ENCODE results near the gene OR4K13.

OR4K13 gene, protein sequence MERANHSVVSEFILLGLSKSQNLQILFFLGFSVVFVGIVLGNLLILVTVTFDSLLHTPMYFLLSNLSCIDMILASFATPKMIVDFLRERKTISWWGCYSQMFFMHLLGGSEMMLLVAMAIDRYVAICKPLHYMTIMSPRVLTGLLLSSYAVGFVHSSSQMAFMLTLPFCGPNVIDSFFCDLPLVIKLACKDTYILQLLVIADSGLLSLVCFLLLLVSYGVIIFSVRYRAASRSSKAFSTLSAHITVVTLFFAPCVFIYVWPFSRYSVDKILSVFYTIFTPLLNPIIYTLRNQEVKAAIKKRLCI

GRCh38 chr14:20035938-20036337 is at the start of gene OR4K13:
Gene OR4K13 (minus strand): TSS chr14:20036038. CDS start chr14:20034758, 1,280 bp downstream.
- DNase-seq: no peak

- no peak for DNase-seq
These were observed 23.9 kb upstream of the OR4K13 start, which contains the start of gene OR4L1 for GRCh38 chr14:20059745-20060144. Gene OR4L1 (plus strand): TSS chr14:20060045. CDS start chr14:20060045, 0 bp downstream.

DNA sequence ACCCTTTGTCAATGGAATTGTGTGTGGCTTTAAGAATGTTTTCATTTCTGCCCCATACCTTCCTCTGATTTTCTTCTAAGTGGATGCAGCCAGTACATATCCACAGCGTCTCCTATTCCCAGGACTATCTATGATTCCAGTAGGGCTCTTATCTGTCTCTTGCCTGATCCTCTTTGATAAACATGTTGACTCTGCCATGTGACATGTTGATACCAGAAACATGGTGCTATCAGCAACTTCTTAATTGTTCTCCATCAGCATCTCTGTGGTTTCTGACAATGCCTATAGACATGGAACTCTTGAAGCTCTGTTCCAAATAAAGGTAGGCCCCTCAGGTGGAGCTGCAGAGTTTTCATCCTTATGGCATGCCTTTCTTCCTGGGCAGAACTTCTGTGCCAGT is 12.4 kb upstream of the OR4K13 start:
- no peak for DNase-seq

- DNase-seq: no peak
These were observed 8.4 kb upstream of the OR4K13 start for GRCh38 chr14:20044243-20044642.

GRCh38 chr14:20035449-20035848 is 389 bp downstream of the OR4K13 start:
- DNase-seq: no peak

GRCh38 chr14:20031058-20031457 is 4.8 kb downstream of the OR4K13 start:
- DNase-seq: no peak

DNA sequence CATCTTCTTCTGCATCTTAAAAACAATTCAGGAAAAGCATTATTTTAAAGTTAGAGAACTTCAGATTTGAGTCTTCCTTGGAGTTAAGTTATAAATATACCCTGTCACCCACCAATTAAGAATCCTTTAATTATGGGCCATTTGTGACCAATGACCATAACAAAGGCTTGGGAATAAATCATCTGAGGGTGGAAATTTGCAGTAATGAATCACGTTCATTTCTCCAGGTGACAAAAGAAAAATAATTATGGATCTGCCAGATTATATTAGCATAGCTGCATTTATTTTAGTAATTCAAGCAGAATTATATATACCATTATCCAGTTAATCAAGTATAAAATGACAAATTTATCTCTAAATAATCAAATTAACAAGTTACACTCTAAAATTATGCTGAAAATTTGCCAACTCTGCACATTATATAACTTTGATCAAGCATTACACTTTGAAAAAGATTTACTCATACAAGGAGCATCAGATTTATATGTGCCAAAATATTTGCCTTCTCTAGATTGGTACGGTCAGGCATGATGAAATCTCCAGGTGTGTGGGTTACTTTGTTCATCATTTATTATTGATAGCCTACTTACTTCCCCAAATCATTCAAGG is 16.5 kb downstream of the OR4K13 start, which contains the start of gene OR4K14:
TSS of gene OR4K14 (minus strand) at position 51 of the 609 bp plus-strand sequence. CDS start 4,114 bp downstream, outside the sequence.
- DNase-seq: no peak

DNA sequence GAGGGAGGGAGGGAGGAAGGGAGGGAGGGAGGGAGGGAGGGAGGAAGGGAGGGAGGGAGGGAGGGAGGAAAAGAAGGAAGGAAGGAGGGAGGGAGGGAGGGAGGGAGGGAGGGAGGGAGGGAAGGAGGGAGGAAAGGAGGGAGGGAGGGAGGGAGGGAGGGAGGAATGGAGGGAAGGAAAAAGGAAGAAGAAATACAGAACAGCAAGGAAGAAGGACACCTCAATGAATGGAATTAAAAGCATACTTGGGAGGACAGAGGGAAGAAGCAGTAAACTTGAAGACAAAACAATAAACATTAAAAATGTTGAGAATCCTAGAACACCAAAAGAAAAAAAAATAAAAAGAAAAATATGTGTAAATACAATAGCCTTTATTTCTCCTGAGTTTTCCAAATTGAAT is 27.7 kb downstream of the OR4K13 start:
- no peak for DNase-seq

DNA sequence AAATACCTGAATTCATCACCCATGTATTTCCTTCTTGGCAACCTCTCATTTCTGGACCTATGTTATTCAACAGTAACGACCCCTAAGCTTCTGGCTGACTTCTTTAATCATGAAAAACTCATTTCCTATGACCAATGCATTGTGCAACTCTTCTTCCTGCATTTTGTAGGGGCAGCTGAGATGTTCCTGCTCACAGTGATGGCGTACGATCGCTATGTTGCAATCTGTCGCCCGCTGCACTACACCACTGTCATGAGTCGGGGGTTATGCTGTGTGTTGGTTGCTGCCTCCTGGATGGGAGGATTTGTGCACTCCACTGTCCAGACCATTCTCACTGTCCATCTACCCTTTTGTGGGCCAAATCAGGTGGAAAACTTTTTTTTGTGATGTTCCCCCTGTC is 33.5 kb downstream of the OR4K13 start:
- DNase-seq: no peak

- no peak for DNase-seq
These were observed 34.0 kb downstream of the OR4K13 start, which contains the start of gene OR4Q2 for GRCh38 chr14:20001863-20002262. Gene OR4Q2 (plus strand): TSS chr14:20002163.

DNA sequence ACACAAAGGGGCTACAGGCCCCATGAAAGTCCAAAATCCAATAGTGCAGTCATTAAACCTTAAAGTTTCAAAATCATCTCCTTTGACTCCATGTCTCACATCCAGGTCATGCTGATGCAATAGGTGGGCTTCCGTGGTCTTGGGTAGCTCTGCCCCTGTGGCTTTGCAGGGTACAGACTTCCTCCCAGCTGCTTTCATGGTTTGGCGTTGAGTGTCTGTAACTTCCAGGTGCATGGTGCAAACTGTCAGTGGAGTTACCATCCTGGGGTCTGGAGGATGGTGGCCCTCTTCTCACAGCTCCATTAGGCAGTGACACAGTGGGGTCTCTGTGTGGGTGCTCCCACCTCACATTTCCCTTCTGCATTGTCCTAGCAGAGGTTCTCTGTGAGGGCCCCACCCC is 42.4 kb downstream of the OR4K13 start:
- no peak for DNase-seq
